ENCODE measurements around the gene NDUFV3. TPM values are rescaled to one million over a fixed set of nuclear protein-coding genes. Genes with fewer than 3 reads are reported as not detected.
"Not testable (repeated sequence)": the region's sequence is repeated elsewhere in the genome, so short reads cannot be mapped to it uniquely, and the experiment has no call there.

NDUFV3 gene
- total and polyA plus RNA-seq, 3 experiments from 2014 or later, result 20.3 to 36.8 (median 36.6) TPM

DNA sequence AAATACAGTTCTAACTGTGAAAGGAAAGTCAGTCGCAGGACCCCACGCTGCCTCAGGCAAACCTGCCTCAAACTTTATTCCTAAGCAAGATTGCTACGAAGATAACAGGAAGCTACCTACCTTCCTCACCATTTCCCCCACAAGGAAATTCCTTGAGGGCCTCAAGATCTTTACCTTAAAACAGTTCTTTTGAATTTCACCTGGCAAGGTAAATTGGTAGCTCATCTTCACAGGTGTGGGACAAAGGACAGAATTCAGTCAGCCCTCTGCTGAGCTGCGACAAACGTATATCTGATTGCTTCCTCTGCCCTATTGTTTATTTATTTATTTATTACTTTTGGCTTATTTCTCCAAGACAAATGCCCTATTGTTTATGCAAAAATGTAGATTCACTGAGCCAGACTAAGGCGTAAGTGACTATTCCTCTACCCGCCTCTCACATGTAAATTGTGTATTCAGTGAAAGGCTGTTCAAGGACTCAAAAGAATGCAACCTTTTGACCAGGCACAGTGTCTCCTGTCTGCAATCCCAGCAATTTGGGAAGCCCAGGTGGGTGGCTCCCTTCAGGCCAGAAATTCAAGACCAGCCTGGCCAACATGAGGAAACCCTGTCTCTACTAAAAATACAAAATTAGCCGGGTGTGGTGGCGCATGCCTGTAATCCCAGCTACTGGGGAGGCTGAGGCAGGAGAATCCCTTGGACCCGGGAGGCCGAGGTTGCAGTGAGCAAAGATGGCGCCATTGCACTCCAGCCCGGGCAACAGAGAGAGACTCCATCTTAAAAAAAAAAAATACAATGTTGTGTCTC is 63.9 kb downstream of the NDUFV3 start:
- ChIA-PET CTCF (no interaction called here), POLR2A (interaction anchor here (0.7 kb wide), 1 partner anchor 316 kb away, joined by 8 read pairs; no protein-coding TSS in a partner anchor)
- H3K4me3 Mint-ChIP-seq, result no peak overlapping the region
- H3K36me3 Mint-ChIP-seq, result no peaks in the 10 kb centered on the region
- Histone ChIP-seq H3K27me3 (ENCODE audit: insufficient read depth, low read length, poor library complexity, severe bottlenecking) (no peaks in the 10 kb centered on the region), H3K4me1 (ENCODE audit: insufficient read depth, low read length) (no peaks in the 10 kb centered on the region), H3K9me3 (ENCODE audit: low read length) (no peaks in the 10 kb centered on the region), H3K36me3 (ENCODE audit: insufficient read depth, low read length) (no peaks in the 10 kb centered on the region), H3K27ac (ENCODE audit: low read depth, low read length) (no peak overlapping the region), H3K4me3 (ENCODE audit: low read length) (no peak overlapping the region)
- peaks cover 0 to 9% of the 10 kb centered on the region in 2 donors for H3K27me3 Mint-ChIP-seq
- H3K9me3 Mint-ChIP-seq, result no peaks in the 10 kb centered on the region
- H3K27ac Mint-ChIP-seq, result no peak overlapping the region
- DNase-seq, result no peak
- H3K4me1 Mint-ChIP-seq, result peaks cover 4 to 5% (median 5%) of the 10 kb centered on the region in 3 donors

DNA sequence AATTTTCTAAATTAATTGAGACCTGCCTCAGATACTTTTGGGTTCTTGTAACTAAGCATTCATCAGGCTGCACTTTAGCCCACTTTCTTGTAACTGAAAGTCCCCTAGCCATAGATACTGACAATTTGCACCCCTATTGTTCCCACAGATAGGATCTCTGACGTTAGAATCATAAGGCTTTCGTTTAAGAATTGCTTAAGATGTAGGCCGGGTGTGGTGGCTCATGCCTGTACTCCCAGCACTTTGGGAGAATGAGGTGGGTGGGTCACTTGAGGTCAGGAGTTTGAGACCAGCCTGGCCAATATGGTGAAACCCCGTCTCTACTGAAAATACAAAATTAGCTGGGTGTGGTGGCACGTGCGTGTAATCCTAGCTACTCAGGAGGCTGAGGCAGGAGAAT is 65.0 kb downstream of the NDUFV3 start:
- DNase-seq, CTCF ChIA-PET: not testable (repeated sequence)
- POLR2A ChIA-PET, result interaction anchor here (0.7 kb wide), 2 partner anchors 13 to 66 kb away, joined by 3 to 5 read pairs; no protein-coding TSS in a partner anchor

GRCh38 chr21:42959728-42960127 is 66.6 kb downstream of the NDUFV3 start:
- peaks cover 4 to 5% (median 5%) of the 10 kb centered on the region in 3 donors for H3K4me1 Mint-ChIP-seq
- CTCF ChIA-PET, result no interaction called here
- H3K36me3 ChIP-seq (ENCODE audit: insufficient read depth, low read length), result no peaks in the 10 kb centered on the region
- H3K27me3 Mint-ChIP-seq, result peaks cover 0 to 3% of the 10 kb centered on the region in 2 donors
- H3K27me3 ChIP-seq (ENCODE audit: insufficient read depth, low read length, poor library complexity, severe bottlenecking), result no peaks in the 10 kb centered on the region
- no peaks in the 10 kb centered on the region for H3K9me3 ChIP-seq (ENCODE audit: low read length)
- no peaks in the 10 kb centered on the region for H3K9me3 Mint-ChIP-seq
- H3K4me3 Mint-ChIP-seq, result no peak overlapping the region
- H3K36me3 Mint-ChIP-seq, result no peaks in the 10 kb centered on the region
- H3K4me1 ChIP-seq (ENCODE audit: insufficient read depth, low read length), result no peaks in the 10 kb centered on the region
- no peak overlapping the region for H3K4me3 ChIP-seq (ENCODE audit: low read length)
- DNase-seq, result no peak
- H3K27ac Mint-ChIP-seq, result peak overlapping the region in 1 of 8 donors; percentile 90
- no peak overlapping the region for H3K27ac ChIP-seq (ENCODE audit: low read depth, low read length)
- POLR2A ChIA-PET, result no interaction called here

More for the DNA sequence above, 65.0 kb downstream of the NDUFV3 start:
- not testable (repeated sequence) for H3K27ac Mint-ChIP-seq; H3K36me3 Mint-ChIP-seq; H3K27ac ChIP-seq (ENCODE audit: low read depth, low read length); H3K9me3 Mint-ChIP-seq; H3K36me3 ChIP-seq (ENCODE audit: insufficient read depth, low read length); H3K4me3 Mint-ChIP-seq; H3K27me3 ChIP-seq (ENCODE audit: insufficient read depth, low read length, poor library complexity, severe bottlenecking); H3K4me1 ChIP-seq (ENCODE audit: insufficient read depth, low read length); H3K4me1 Mint-ChIP-seq; H3K27me3 Mint-ChIP-seq; H3K9me3 ChIP-seq (ENCODE audit: low read length); H3K4me3 ChIP-seq (ENCODE audit: low read length)

DNA sequence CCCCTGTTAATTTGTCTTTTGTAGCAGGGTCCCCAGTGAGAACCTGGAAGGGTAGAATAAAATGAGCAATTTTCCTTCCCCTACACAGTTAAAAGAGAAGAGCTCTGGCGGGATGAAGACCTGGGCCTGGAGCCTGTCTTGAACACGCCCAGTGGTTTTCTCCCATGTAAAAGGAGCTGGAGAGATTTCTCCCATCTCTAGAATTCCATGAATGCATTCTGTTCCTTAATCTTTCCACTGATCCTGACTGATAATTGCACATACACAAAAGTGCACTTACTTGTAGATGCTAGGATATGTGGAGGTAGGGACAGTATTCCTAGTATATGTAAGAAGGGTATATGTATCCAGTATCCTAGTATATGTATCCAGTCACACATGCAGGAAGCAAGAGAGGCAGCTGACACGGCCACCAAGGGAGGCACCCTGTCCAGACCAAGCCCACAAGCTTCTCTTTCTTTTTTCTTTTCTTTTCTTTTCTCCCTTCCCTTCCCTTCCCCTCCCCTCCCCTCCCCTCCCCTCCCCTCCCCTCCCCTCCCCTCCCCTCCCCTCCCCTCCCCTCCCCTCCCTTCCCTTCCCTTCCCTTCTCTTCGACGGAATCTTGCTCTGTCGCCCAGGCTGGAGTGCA is 69.4 kb downstream of the NDUFV3 start:
- no peak for DNase-seq
- CTCF ChIA-PET, result interaction anchor here (1.2 to 1.3 kb wide), 2 partner anchors 10 to 23 kb away, joined by 3 to 4 read pairs; no protein-coding TSS in a partner anchor
- Histone ChIP-seq H3K27ac (ENCODE audit: low read depth, low read length) (no peak overlapping the region), H3K4me1 (ENCODE audit: insufficient read depth, low read length) (no peaks in the 10 kb centered on the region), H3K36me3 (ENCODE audit: insufficient read depth, low read length) (no peaks in the 10 kb centered on the region), H3K4me3 (ENCODE audit: low read length) (no peak overlapping the region), H3K9me3 (ENCODE audit: low read length) (no peaks in the 10 kb centered on the region), H3K27me3 (ENCODE audit: insufficient read depth, low read length, poor library complexity, severe bottlenecking) (no peaks in the 10 kb centered on the region)
- Mint-ChIP-seq H3K27ac (no peak overlapping the region), H3K9me3 (no peaks in the 10 kb centered on the region), H3K27me3 (peaks cover 0 to 3% of the 10 kb centered on the region in 2 donors), H3K4me1 (peaks cover 4 to 5% (median 5%) of the 10 kb centered on the region in 3 donors), H3K36me3 (no peaks in the 10 kb centered on the region), H3K4me3 (peak overlapping the region in 1 of 7 donors; percentile 69)
- POLR2A ChIA-PET, result no interaction called here

Other genes with a start within 250 kb of the NDUFV3 start
- gene PDE9A, start 239.7 kb upstream of the NDUFV3 start, total RNA-seq, result 1 to 10 TPM; 1.5 to 2.6 TPM
- 1.7 TPM for gene PDE9A, start 239.7 kb upstream of the NDUFV3 start, polyA plus RNA-seq
- 10 to 100 TPM; 53.7 to 54.9 TPM for gene WDR4, start 13.8 kb upstream of the NDUFV3 start, total RNA-seq
- 8.0 TPM for gene WDR4, start 13.8 kb upstream of the NDUFV3 start, polyA plus RNA-seq
- not detected for gene ERVH48-1, start 32.3 kb downstream of the NDUFV3 start, total RNA-seq
- gene ERVH48-1, start 32.3 kb downstream of the NDUFV3 start, polyA plus RNA-seq, result not detected
- 10 to 100 TPM; 22.8 to 22.9 TPM for gene PKNOX1, start 81.3 kb downstream of the NDUFV3 start, total RNA-seq
- gene PKNOX1, start 81.3 kb downstream of the NDUFV3 start, polyA plus RNA-seq, result 18.6 TPM
- 1 to 10 TPM; 3.7 to 5.5 TPM for gene CBS, start 182.5 kb downstream of the NDUFV3 start, total RNA-seq
- gene CBS, start 182.5 kb downstream of the NDUFV3 start, polyA plus RNA-seq, result not detected
- 10 to 100 TPM; 15.0 to 16.3 TPM for gene U2AF1, start 214.3 kb downstream of the NDUFV3 start, total RNA-seq
- gene U2AF1, start 214.3 kb downstream of the NDUFV3 start, polyA plus RNA-seq, result 58.0 TPM